ENCODE data around the gene CCDC121.

Gene CCDC121

GRCh38 chr2:27628767-27629709 lies at the start of gene CCDC121, which contains the start of gene GPN1:
Gene CCDC121, minus strand, starts transcription at chr2:27629012. Its CDS starts 1,213 bp downstream, at chr2:27627799.
Gene GPN1, plus strand, starts transcription at chr2:27629050. Its CDS starts 9 bp downstream, at chr2:27629059.
- peak; percentile 92 for DNase-seq

GRCh38 chr2:27672723-27673486 lies 44.1 kb upstream of the CCDC121 start:
- DNase-seq = no peak

- DNase-seq = no peak
Observed at GRCh38 chr2:27671235-27671634, 42.4 kb upstream of the CCDC121 start.

GRCh38 chr2:27667446-27667845 lies 38.6 kb upstream of the CCDC121 start:
- DNase-seq = no peak

- no peak for DNase-seq
Observed at GRCh38 chr2:27664622-27665363, 36.0 kb upstream of the CCDC121 start.

- no peak for DNase-seq
Observed at GRCh38 chr2:27664154-27664574, 35.4 kb upstream of the CCDC121 start.

GRCh38 chr2:27663285-27664153 lies 34.7 kb upstream of the CCDC121 start, which contains the start of the genes SLC4A1AP and SUPT7L:
Gene SLC4A1AP, plus strand, starts transcription at chr2:27663889. Its CDS starts 26 bp downstream, at chr2:27663915.
Gene SUPT7L, minus strand, starts transcription at chr2:27663614. Its CDS starts 1,422 bp downstream, at chr2:27662192.
- peak; percentile 84 for DNase-seq

- no peak for DNase-seq
Observed at GRCh38 chr2:27661371-27661770, 32.6 kb upstream of the CCDC121 start.

- DNase-seq = no peak
Observed at GRCh38 chr2:27655155-27655951, 26.5 kb upstream of the CCDC121 start.

- no peak for DNase-seq
Observed at GRCh38 chr2:27653397-27653796, 24.6 kb upstream of the CCDC121 start.

- DNase-seq = no peak
Observed at GRCh38 chr2:27652790-27653189, 24.0 kb upstream of the CCDC121 start.

- no peak for DNase-seq
Observed at GRCh38 chr2:27652341-27652740, 23.5 kb upstream of the CCDC121 start.

- no peak for DNase-seq
Observed at GRCh38 chr2:27651056-27651455, 22.2 kb upstream of the CCDC121 start.

GRCh38 chr2:27647737-27648136 lies 18.9 kb upstream of the CCDC121 start:
- no peak for DNase-seq

- no peak for DNase-seq
Observed at GRCh38 chr2:27647289-27647688, 18.5 kb upstream of the CCDC121 start.

- no peak for DNase-seq
Observed at GRCh38 chr2:27645197-27645596, 16.4 kb upstream of the CCDC121 start.

- DNase-seq = no peak
Observed at GRCh38 chr2:27640722-27641245, 12.0 kb upstream of the CCDC121 start.

- DNase-seq = no peak
Observed at GRCh38 chr2:27638709-27639108, 9.9 kb upstream of the CCDC121 start.

- DNase-seq = no peak
Observed at GRCh38 chr2:27638037-27638637, 9.3 kb upstream of the CCDC121 start.

GRCh38 chr2:27636766-27637165 lies 8.0 kb upstream of the CCDC121 start:
- DNase-seq = no peak

Data from femur (tissue), 1 donor.